HCT116 (cell line): ENCODE measurements around the gene SVIL. TPM values are rescaled to one million over a fixed set of nuclear protein-coding genes. Genes with fewer than 3 reads are reported as not detected.

ENCODE experiments used
- ATAC-seq: fragments of 200-7000 bp; cut with Tn5 transposase; 2 replicates; pipeline ENCODE4 v1.9.1; 2020; ENCODE audit warnings: mild to moderate bottlenecking, moderate library complexity
- BruUV-seq: library from RNA; stranded (reverse); fragments of 400-500 nt; replicated peaks from 2 replicates; lab custom pipeline; 2021; lab: Mats Ljungman, UMichigan
- CTCF ChIA-PET: fragments of 300-600 bp; sonication (Branson Sonifier 250); formaldehyde crosslinking; loops from one replicate; lab custom pipeline; 2021; ENCODE audit warnings: antibody characterized with exemption; lab: Charles Lee
- POLR2A ChIA-PET: fragments of 300-600, 350-600 bp; sonication (Branson Sonifier 250); formaldehyde crosslinking; loops from one replicate; lab custom pipeline; 2021; ENCODE audit warnings: antibody characterized with exemption; lab: Charles Lee
- RAD21 ChIA-PET, 2 experiments: fragments of 300-600 bp; sonication (Branson Sonifier 250); formaldehyde crosslinking; loops; one replicate each; lab custom pipeline; 2023; ENCODE audit warnings: low total read pairs in 2 of 2; ENCODE audit not compliant: uncharacterized antibody in 2 of 2, unreplicated experiment in 2 of 2, low non-redundant PET in 1 of 2; lab: Charles Lee
- DNase-seq: peaks from one replicate; pipeline ENCODE4 v3.0.0-alpha.2; 2010; ENCODE audit warnings: low read depth, low spot score
- H2AFZ ChIP-seq: fragments of 200-600 bp; shearing (Covaris generic), sonication (generic); 2 replicates; pipeline ENCODE4 v1.6.1; 2017; ENCODE audit warnings: low read depth, mixed run types, mixed read lengths, antibody characterized with exemption, low read length; ENCODE audit not compliant: poor library complexity, severe bottlenecking
- H3K27ac ChIP-seq: 2 replicates; pipeline ENCODE4 v1.5.1; 2012; ENCODE audit warnings: low read depth, low read length
- H3K27me3 ChIP-seq: fragments of 200-600 bp; sonication (generic); 2 replicates; pipeline ENCODE4 v1.6.1; 2016; ENCODE audit warnings: mixed run types, low read length, mixed read lengths; ENCODE audit not compliant: insufficient read depth
- H3K36me3 ChIP-seq, 2 experiments: fragments of 200-500 bp in 1 of 2; fragments of 200-600 bp in 1 of 2; sonication (Bioruptor generic) in 1 of 2; sonication (generic) in 1 of 2; 2 replicates each; pipeline versions ENCODE4 v1.5.1 to v1.6.1; 2014 to 2016; ENCODE audit warnings: low read length in 2 of 2, inconsistent platforms in 1 of 2, mixed read lengths in 1 of 2, mixed run types in 1 of 2; ENCODE audit not compliant: insufficient read depth in 2 of 2, control insufficient read depth in 1 of 2
- H3K4me1 ChIP-seq, 2 experiments: fragments of 200-600 bp in 1 of 2; sonication (generic) in 1 of 2; 2 replicates each; pipeline versions ENCODE4 v1.5.1 to v1.6.1; 2012 to 2017; ENCODE audit warnings: low read length in 2 of 2, inconsistent platforms in 1 of 2, mild to moderate bottlenecking in 1 of 2, mixed read lengths in 1 of 2, mixed run types in 1 of 2, moderate library complexity in 1 of 2; ENCODE audit not compliant: insufficient read depth in 2 of 2, control insufficient read depth in 1 of 2
- H3K4me2 ChIP-seq: fragments of 200-600 bp; sonication (generic); 2 replicates; pipeline ENCODE4 v1.6.1; 2017; ENCODE audit warnings: mixed run types, low read length, mixed read lengths
- H3K4me3 ChIP-seq, 2 experiments: fragments of 200-600 bp in 1 of 2; sonication (generic) in 1 of 2; replicated peaks in 1 of 2; 2 replicates each; pipeline ENCODE4 v1.5.1; 2011 to 2016; ENCODE audit warnings: low read length in 2 of 2, control low read depth in 1 of 2, low read depth in 1 of 2, mild to moderate bottlenecking in 1 of 2, mixed read lengths in 1 of 2, mixed run types in 1 of 2
- H3K79me2 ChIP-seq: fragments of 200-600 bp; sonication (generic); 2 replicates; pipeline ENCODE4 v1.6.1; 2017; ENCODE audit warnings: mild to moderate bottlenecking, mixed run types, low read length, moderate library complexity, mixed read lengths; ENCODE audit not compliant: insufficient read depth
- H3K9ac ChIP-seq: fragments of 200-600 bp; sonication (generic); 2 replicates; pipeline ENCODE4 v1.6.1; 2016; ENCODE audit warnings: low read length, mixed read lengths
- H3K9me2 ChIP-seq: fragments of 200-600 bp; sonication (generic), shearing (Covaris generic); 2 replicates; pipeline ENCODE4 v1.6.1; 2017; ENCODE audit warnings: mixed run types, mild to moderate bottlenecking, moderate library complexity; ENCODE audit not compliant: insufficient read depth
- H3K9me3 ChIP-seq, 2 experiments: fragments of 200-500 bp in 1 of 2; fragments of 200-600 bp in 1 of 2; sonication (Bioruptor generic) in 1 of 2; sonication (generic) in 1 of 2; 2 replicates each; pipeline ENCODE4 v1.6.1; 2014 to 2017; ENCODE audit warnings: low read length in 2 of 2, mixed read lengths in 2 of 2, inconsistent platforms in 1 of 2, low read depth in 1 of 2, mild to moderate bottlenecking in 1 of 2, mixed run types in 1 of 2, moderate library complexity in 1 of 2; ENCODE audit not compliant: control insufficient read depth in 1 of 2, insufficient read depth in 1 of 2
- H4K20me1 ChIP-seq: fragments of 200-600 bp; sonication (generic), shearing (Covaris generic); 2 replicates; pipeline ENCODE4 v1.6.1; 2017; ENCODE audit warnings: mixed run types, mild to moderate bottlenecking, moderate library complexity; ENCODE audit not compliant: insufficient read depth
- CBX3 ChIP-seq: IDR thresholded peaks from 2 replicates; pipeline ENCODE4 v1.6.1; 2012; ENCODE audit warnings: low read depth
- CEBPB ChIP-seq: IDR thresholded peaks from 2 replicates; pipeline ENCODE4 v1.6.1; 2012; ENCODE audit warnings: low read depth
- EGR1 ChIP-seq: IDR thresholded peaks from 2 replicates; pipeline ENCODE4 v1.6.1; 2012; ENCODE audit warnings: low read depth
- ELF1 ChIP-seq: IDR thresholded peaks from 2 replicates; pipeline ENCODE4 v1.6.1; 2012; ENCODE audit warnings: low read depth, borderline replicate concordance
- EZH2 ChIP-seq: fragments of 200-600 bp; sonication (generic); IDR thresholded peaks from 2 replicates; pipeline ENCODE4 v1.6.1; 2017; ENCODE audit warnings: antibody characterized with exemption, mixed run types
- FOSL1 ChIP-seq: IDR thresholded peaks from 2 replicates; pipeline ENCODE4 v1.6.1; 2012; ENCODE audit warnings: low read depth
- JUND ChIP-seq: IDR thresholded peaks from 2 replicates; pipeline ENCODE4 v1.6.1; 2012
- POLR2AphosphoS5 ChIP-seq: IDR thresholded peaks from 2 replicates; pipeline ENCODE4 v1.6.1; 2011; ENCODE audit warnings: mild to moderate bottlenecking, low read depth, low read length, moderate library complexity
- RAD21 ChIP-seq: IDR thresholded peaks from 2 replicates; pipeline ENCODE4 v1.6.1; 2012; ENCODE audit warnings: low read depth, mild to moderate bottlenecking
- SIN3A ChIP-seq: IDR thresholded peaks from 2 replicates; pipeline ENCODE4 v1.6.1; 2012; ENCODE audit warnings: low read depth
- SP1 ChIP-seq: IDR thresholded peaks from 2 replicates; pipeline ENCODE4 v1.6.1; 2012; ENCODE audit warnings: low read depth
- SRF ChIP-seq: IDR thresholded peaks from 2 replicates; pipeline ENCODE4 v1.6.1; 2012; ENCODE audit warnings: low read depth
- TCF7L2 ChIP-seq: IDR thresholded peaks from 2 replicates; pipeline ENCODE4 v1.7.0; 2011; ENCODE audit warnings: borderline replicate concordance, inconsistent platforms; ENCODE audit not compliant: insufficient read depth, insufficient read length; ENCODE audit errors: extremely low read depth
- YY1 ChIP-seq: IDR thresholded peaks from 2 replicates; pipeline ENCODE4 v1.6.1; 2011; ENCODE audit warnings: low read length, low read depth, moderate library complexity, mild to moderate bottlenecking; ENCODE audit not compliant: insufficient replicate concordance; ENCODE audit errors: extremely low read depth
- ZFX ChIP-seq: fragments of 450-650 bp; IDR thresholded peaks from 2 replicates; pipeline ENCODE4 v1.6.1; 2017
- ZNF274 ChIP-seq: fragments of 200-500 bp; sonication (Bioruptor generic); IDR thresholded peaks from 2 replicates; pipeline ENCODE4 v1.6.1; 2014; ENCODE audit warnings: mild to moderate bottlenecking, low read depth, low read length, inconsistent platforms
- intact Hi-C: fragments of 100-400 bp; cut with micrococcal nuclease; formaldehyde crosslinking; loops from 2 replicates; pipeline ENCODE4 v1.10.0; 2022
- total RNA-seq: library from RNA; stranded (reverse); gene quantifications from one replicate; pipeline ENCODE4 v1.2.1, GENCODE V29; 2021; ENCODE audit not compliant: unreplicated experiment
- TF ChIP-seq, protein P1 (sequence below): IDR thresholded peaks from 2 replicates; pipeline ENCODE4 v1.6.1; 2012
- TF ChIP-seq, protein P2 (sequence below): IDR thresholded peaks from 2 replicates; pipeline ENCODE4 v1.6.1; 2012; ENCODE audit warnings: low read depth
- TF ChIP-seq, protein P3 (sequence below): IDR thresholded peaks from 2 replicates; pipeline ENCODE4 v1.6.1; 2011; ENCODE audit warnings: mild to moderate bottlenecking, low read length, moderate library complexity; ENCODE audit not compliant: insufficient replicate concordance; ENCODE audit errors: extremely low read depth
- TF ChIP-seq, protein P4 (sequence below), 3 experiments: fragments of 200-600 bp in 1 of 3; sonication (generic) in 1 of 3; IDR thresholded peaks in 2 of 3; conservative IDR thresholded peaks in 1 of 3; 2 replicates each; pipeline ENCODE4 v1.5.1; 2012 to 2017; ENCODE audit warnings: low read depth in 2 of 3, low read length in 2 of 3, antibody characterized with exemption in 1 of 3, borderline replicate concordance in 1 of 3, control low read depth in 1 of 3, mild to moderate bottlenecking in 1 of 3, mixed read lengths in 1 of 3, mixed run types in 1 of 3, moderate library complexity in 1 of 3; ENCODE audit not compliant: insufficient read depth in 1 of 3

Gene SVIL
- total RNA-seq, 1 experiment from 2014 or later: 27.0 TPM

DNA sequence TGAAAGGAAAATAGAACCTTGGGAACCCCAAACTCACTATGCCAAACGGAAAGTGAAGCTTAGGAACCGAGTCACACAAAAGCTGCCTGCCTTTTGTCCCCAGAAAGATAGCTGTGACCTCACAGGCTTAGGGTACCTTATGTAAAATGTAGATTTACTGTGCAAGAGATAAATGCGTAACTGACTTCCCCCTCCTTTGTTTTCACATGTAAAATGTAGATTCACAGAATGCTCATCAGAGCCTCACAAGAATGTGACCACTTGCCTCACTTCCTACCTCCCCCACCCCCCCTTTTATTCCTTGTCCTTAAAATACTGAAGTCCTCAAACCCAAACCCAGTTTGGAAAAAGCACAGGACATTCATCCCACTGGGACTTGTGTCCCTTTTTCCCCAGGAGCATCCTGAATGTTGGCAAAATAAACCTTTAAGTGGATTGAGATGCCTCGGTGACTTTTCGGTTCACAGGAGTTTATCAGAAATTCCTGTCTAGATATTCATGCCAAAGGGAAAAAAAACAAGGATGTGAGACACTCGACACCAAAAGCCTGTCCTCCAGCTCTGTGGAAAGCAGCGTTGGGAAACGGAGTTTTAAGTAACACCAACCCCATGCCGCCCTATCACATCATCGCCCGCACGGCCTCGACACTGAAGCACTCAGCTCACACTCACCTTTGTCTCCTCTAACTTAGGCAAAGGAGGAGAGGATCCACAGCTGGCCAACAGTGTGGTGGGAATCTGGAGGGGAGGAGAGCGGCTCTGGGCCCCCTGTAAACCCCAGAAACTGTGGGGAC is 45.9 kb downstream of the SVIL start:
- DNase-seq (no peak), ATAC-seq (no peak)
- Histone ChIP-seq H3K9me3 (no peaks in the 10 kb centered on the region), H3K27me3 (no peaks in the 10 kb centered on the region), H3K27ac (no peak overlapping the region), H3K4me2 (no peak overlapping the region), H3K9me2 (no peaks in the 10 kb centered on the region), H3K4me3 (no peak overlapping the region), H2AFZ (no peak overlapping the region), H3K36me3 (no peaks in the 10 kb centered on the region), H3K4me1 (peaks cover 13 to 24% of the 10 kb centered on the region in 2 experiments; a peak in 3 of 4 replicates), H4K20me1 (no peaks in the 10 kb centered on the region), H3K79me2 (0 out of 2 replicates have a peak, but pooled peaks cover 4% of the 10 kb centered on the region), H3K9ac (no peak overlapping the region)
- POLR2A ChIA-PET: no interaction called here
- intact Hi-C loops: no loop called here
- RAD21 ChIA-PET: no interaction called here
- no TSS peak for BruUV-seq
- CTCF ChIA-PET: no interaction called here
- TF ChIP-seq EZH2 (no peak), YY1 (no peak), ELF1 (no peak), EGR1 (no peak), RAD21 (no peak), POLR2AphosphoS5 (no peak), TCF7L2 (no peak), SRF (no peak), CEBPB (no peak), JUND (no peak), FOSL1 (no peak), SP1 (no peak), SIN3A (no peak), ZFX (no peak), ZNF274 (no peak), CBX3 (no peak)
- TF ChIP-seq, protein P1, sequence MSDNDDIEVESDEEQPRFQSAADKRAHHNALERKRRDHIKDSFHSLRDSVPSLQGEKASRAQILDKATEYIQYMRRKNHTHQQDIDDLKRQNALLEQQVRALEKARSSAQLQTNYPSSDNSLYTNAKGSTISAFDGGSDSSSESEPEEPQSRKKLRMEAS: no peak
- TF ChIP-seq, protein P2, sequence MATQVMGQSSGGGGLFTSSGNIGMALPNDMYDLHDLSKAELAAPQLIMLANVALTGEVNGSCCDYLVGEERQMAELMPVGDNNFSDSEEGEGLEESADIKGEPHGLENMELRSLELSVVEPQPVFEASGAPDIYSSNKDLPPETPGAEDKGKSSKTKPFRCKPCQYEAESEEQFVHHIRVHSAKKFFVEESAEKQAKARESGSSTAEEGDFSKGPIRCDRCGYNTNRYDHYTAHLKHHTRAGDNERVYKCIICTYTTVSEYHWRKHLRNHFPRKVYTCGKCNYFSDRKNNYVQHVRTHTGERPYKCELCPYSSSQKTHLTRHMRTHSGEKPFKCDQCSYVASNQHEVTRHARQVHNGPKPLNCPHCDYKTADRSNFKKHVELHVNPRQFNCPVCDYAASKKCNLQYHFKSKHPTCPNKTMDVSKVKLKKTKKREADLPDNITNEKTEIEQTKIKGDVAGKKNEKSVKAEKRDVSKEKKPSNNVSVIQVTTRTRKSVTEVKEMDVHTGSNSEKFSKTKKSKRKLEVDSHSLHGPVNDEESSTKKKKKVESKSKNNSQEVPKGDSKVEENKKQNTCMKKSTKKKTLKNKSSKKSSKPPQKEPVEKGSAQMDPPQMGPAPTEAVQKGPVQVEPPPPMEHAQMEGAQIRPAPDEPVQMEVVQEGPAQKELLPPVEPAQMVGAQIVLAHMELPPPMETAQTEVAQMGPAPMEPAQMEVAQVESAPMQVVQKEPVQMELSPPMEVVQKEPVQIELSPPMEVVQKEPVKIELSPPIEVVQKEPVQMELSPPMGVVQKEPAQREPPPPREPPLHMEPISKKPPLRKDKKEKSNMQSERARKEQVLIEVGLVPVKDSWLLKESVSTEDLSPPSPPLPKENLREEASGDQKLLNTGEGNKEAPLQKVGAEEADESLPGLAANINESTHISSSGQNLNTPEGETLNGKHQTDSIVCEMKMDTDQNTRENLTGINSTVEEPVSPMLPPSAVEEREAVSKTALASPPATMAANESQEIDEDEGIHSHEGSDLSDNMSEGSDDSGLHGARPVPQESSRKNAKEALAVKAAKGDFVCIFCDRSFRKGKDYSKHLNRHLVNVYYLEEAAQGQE: no peak
- TF ChIP-seq, protein P3, sequence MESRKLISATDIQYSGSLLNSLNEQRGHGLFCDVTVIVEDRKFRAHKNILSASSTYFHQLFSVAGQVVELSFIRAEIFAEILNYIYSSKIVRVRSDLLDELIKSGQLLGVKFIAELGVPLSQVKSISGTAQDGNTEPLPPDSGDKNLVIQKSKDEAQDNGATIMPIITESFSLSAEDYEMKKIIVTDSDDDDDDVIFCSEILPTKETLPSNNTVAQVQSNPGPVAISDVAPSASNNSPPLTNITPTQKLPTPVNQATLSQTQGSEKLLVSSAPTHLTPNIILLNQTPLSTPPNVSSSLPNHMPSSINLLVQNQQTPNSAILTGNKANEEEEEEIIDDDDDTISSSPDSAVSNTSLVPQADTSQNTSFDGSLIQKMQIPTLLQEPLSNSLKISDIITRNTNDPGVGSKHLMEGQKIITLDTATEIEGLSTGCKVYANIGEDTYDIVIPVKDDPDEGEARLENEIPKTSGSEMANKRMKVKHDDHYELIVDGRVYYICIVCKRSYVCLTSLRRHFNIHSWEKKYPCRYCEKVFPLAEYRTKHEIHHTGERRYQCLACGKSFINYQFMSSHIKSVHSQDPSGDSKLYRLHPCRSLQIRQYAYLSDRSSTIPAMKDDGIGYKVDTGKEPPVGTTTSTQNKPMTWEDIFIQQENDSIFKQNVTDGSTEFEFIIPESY: no peak
- TF ChIP-seq, protein P4, sequence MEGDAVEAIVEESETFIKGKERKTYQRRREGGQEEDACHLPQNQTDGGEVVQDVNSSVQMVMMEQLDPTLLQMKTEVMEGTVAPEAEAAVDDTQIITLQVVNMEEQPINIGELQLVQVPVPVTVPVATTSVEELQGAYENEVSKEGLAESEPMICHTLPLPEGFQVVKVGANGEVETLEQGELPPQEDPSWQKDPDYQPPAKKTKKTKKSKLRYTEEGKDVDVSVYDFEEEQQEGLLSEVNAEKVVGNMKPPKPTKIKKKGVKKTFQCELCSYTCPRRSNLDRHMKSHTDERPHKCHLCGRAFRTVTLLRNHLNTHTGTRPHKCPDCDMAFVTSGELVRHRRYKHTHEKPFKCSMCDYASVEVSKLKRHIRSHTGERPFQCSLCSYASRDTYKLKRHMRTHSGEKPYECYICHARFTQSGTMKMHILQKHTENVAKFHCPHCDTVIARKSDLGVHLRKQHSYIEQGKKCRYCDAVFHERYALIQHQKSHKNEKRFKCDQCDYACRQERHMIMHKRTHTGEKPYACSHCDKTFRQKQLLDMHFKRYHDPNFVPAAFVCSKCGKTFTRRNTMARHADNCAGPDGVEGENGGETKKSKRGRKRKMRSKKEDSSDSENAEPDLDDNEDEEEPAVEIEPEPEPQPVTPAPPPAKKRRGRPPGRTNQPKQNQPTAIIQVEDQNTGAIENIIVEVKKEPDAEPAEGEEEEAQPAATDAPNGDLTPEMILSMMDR (IDR thresholded peaks at IDR 0.05 in 2 of 3, conservative IDR thresholded peaks at IDR 0.05 in 1 of 3; ENCODE audit: borderline replicate concordance in 1 of 3, insufficient read depth in 1 of 3, low read depth in 2 of 3, low read length in 2 of 3): no peak
